Measurements from ENCODE around the gene DNAJC15.

Gene DNAJC15

DNA sequence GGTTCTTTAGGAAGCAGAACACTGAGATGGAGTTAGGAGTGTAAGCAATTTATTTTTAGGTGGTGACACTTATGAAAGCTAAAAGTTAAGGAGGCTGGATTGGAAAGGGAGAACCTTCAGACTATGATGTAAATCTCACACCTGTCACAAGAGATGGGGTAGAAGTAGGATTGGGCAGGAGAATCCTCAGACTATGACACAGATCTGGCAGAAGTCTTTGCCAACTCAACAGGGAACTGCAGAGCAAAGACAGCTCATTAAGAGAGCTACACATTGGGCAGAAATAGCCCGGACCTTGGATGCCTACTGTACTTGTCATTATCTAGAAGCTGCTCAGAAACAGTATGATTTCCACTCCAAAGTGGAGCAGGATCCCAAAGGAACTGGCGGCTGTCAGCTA lies 134.4 kb downstream of the DNAJC15 start:
- no peak for TF ChIP-seq CTCF (IDR thresholded peaks at IDR 0.05; ENCODE audit: low read depth, low read length, missing control alignments)
- DNase-seq (ENCODE audit: low read depth) = no peak
- in situ Hi-C loops (cut with HindIII; ENCODE audit: low sequenced_read_pairs) = no loop called here
- no peak overlapping the region for H3K4me3 ChIP-seq (ENCODE audit: low read depth, low read length)

DNA sequence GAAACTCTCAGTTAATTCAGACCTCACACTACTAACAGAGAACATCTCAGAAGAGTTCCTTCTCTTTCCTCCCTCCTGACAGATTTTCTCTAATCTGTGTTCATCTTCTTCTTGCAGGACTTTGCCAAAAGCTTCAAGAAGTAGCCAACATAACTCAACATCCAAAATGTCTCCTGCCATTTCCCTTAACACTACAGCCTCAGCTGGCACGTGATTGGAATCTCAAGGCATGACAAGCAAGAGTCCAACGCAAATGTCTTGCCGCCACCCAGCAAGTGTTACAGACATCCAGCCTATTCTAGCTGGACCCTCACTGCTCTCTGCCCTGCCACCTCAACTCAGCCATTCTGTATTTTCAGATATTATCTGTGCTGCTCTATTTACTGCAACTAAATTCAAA lies 135.1 kb downstream of the DNAJC15 start:
- H3K4me3 ChIP-seq (ENCODE audit: low read depth, low read length) = no peak overlapping the region
- TF ChIP-seq CTCF (IDR thresholded peaks at IDR 0.05; ENCODE audit: low read depth, low read length, missing control alignments) = no peak
- in situ Hi-C loops (cut with HindIII; ENCODE audit: low sequenced_read_pairs) = no loop called here
- DNase-seq (ENCODE audit: low read depth) = no peak

DNA sequence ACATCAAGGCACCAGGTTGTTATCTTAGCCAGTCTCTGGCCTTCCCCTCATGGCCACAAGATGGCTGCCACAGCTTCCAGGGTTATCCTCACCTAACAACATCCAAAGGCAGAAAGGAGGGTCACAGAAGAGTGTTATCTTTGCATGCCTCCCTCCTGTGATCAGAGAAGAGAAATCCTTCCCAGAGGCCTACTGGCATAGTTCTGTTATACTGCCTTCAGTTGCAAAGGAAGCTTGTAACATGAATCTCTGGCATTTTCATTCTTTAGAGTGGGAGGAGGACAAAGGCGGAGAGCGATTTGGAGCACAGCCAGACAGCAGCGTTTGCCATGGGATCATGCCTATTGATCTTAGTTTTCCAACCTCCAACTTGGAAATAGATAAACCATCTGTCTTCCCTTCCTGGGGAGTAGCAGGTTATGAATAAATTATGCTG lies 135.7 kb downstream of the DNAJC15 start:
- in situ Hi-C loops (cut with HindIII; ENCODE audit: low sequenced_read_pairs) = no loop called here
- TF ChIP-seq CTCF (IDR thresholded peaks at IDR 0.05; ENCODE audit: low read depth, low read length, missing control alignments) = peak; percentile 27
- H3K4me3 ChIP-seq (ENCODE audit: low read depth, low read length) = no peak overlapping the region
- peak; percentile 51 for DNase-seq (ENCODE audit: low read depth)
